Measurements from ENCODE around the gene KCNQ1OT1.

KCNQ1OT1 gene

GRCh38 chr11:2587132-2587930 is 112.5 kb downstream of the KCNQ1OT1 start:
- DNase-seq (ENCODE audit: low read depth) = no peak
- H3K4me3 ChIP-seq (ENCODE audit: control insufficient read depth, low read depth, low read length) = no peak overlapping the region
- no peak for TF ChIP-seq CTCF (IDR thresholded peaks at IDR 0.05; ENCODE audit: control insufficient read depth, insufficient read depth, low read depth, low read length, missing control alignments)

GRCh38 chr11:2586793-2587131 is 113.0 kb downstream of the KCNQ1OT1 start:
- no peak overlapping the region for H3K4me3 ChIP-seq (ENCODE audit: control insufficient read depth, low read depth, low read length)
- no peak for DNase-seq (ENCODE audit: low read depth)
- TF ChIP-seq CTCF (IDR thresholded peaks at IDR 0.05; ENCODE audit: control insufficient read depth, insufficient read depth, low read depth, low read length, missing control alignments) = no peak

- no peak for DNase-seq (ENCODE audit: low read depth)
- no peak for TF ChIP-seq CTCF (IDR thresholded peaks at IDR 0.05; ENCODE audit: control insufficient read depth, insufficient read depth, low read depth, low read length, missing control alignments)
- H3K4me3 ChIP-seq (ENCODE audit: control insufficient read depth, low read depth, low read length) = no peak overlapping the region
These were observed 113.6 kb downstream of the KCNQ1OT1 start for GRCh38 chr11:2586087-2586792.

GRCh38 chr11:2585566-2586086 is 114.2 kb downstream of the KCNQ1OT1 start:
- TF ChIP-seq CTCF (IDR thresholded peaks at IDR 0.05; ENCODE audit: control insufficient read depth, insufficient read depth, low read depth, low read length, missing control alignments) = no peak
- H3K4me3 ChIP-seq (ENCODE audit: control insufficient read depth, low read depth, low read length) = no peak overlapping the region
- no peak for DNase-seq (ENCODE audit: low read depth)

- no peak for TF ChIP-seq CTCF (IDR thresholded peaks at IDR 0.05; ENCODE audit: control insufficient read depth, insufficient read depth, low read depth, low read length, missing control alignments)
- H3K4me3 ChIP-seq (ENCODE audit: control insufficient read depth, low read depth, low read length) = no peak overlapping the region
- DNase-seq (ENCODE audit: low read depth) = no peak
These were observed 114.8 kb downstream of the KCNQ1OT1 start for GRCh38 chr11:2584812-2585565.

GRCh38 chr11:2584434-2584811 is 115.4 kb downstream of the KCNQ1OT1 start:
- no peak for TF ChIP-seq CTCF (IDR thresholded peaks at IDR 0.05; ENCODE audit: control insufficient read depth, insufficient read depth, low read depth, low read length, missing control alignments)
- no peak for DNase-seq (ENCODE audit: low read depth)
- no peak overlapping the region for H3K4me3 ChIP-seq (ENCODE audit: control insufficient read depth, low read depth, low read length)

All from AG09309 (cell line).